Measurements from ENCODE around the gene ANXA9.
A peak's percentile ranks its signal among the peaks of the same experiment; 100 is the strongest.

ANXA9 gene

GRCh38 chr1:150974580-150975478, 7.3 kb upstream of the ANXA9 start, which contains the start of gene CERS2 (continued):
- TF ChIP-seq ZNF175 (tag by site-specific recombination; IDR thresholded peaks at IDR 0.05) = no peak
- TF ChIP-seq ZBTB26 (tag by site-specific recombination; optimal IDR thresholded peaks at IDR 0.05) = peak; percentile 34
- TF ChIP-seq SP2 (tag by site-specific recombination; IDR thresholded peaks at IDR 0.05) = peak; percentile 51; the same call in 1 of the 2 replicates

GRCh38 chr1:150976401-150976821, 5.7 kb upstream of the ANXA9 start:
- H3K36me3 ChIP-seq (ENCODE audit: control insufficient read depth in 2 of 2, insufficient read depth in 1 of 2, low read length in 2 of 2) = peaks cover 0 to 3% of the 10 kb centered on the region in 2 experiments; a peak in 1 of 3 replicates
- ChIA-PET POLR2A (interaction anchor here (0.7 to 1.3 kb wide), 4 partner anchors 9 to 678 kb away, joined by 3 to 6 read pairs (median 4); partner anchors contain the start of gene MINDY1), CTCF (interaction anchor here (1.1 to 7.2 kb wide), 4 partner anchors 10 to 30 kb away, joined by 5 to 65 read pairs (median 27); partner anchors contain the start of gene MINDY1)
- no peak overlapping the region for H3K27ac ChIP-seq (ENCODE audit: extremely low read depth, low read depth, low read length)
- H3K4me3 ChIP-seq (ENCODE audit: low read depth, low read length) = no peak overlapping the region
- no peak for TF ChIP-seq ZNF791 (tag by site-specific recombination; IDR thresholded peaks at IDR 0.05)
- no peak for TF ChIP-seq PRDM1 (tag by site-specific recombination; IDR thresholded peaks at IDR 0.05)
- TF ChIP-seq ZBTB20 (tag by site-specific recombination; IDR thresholded peaks at IDR 0.05) = peak; percentile 81
- no peak for TF ChIP-seq ZNF324 (tag by site-specific recombination; IDR thresholded peaks at IDR 0.05)
- H3K4me1 ChIP-seq (ENCODE audit: control insufficient read depth, insufficient read depth, low read length) = peaks cover 22% of the 10 kb centered on the region
- no peaks in the 10 kb centered on the region for H3K9me3 ChIP-seq (ENCODE audit: control insufficient read depth, insufficient read depth, low read depth, low read length)

- Histone ChIP-seq H3K4me1 (ENCODE audit: control insufficient read depth, insufficient read depth, low read length) (peaks cover 15% of the 10 kb centered on the region), H3K36me3 (ENCODE audit: control insufficient read depth in 2 of 2, insufficient read depth in 1 of 2, low read length in 2 of 2) (peaks cover 0 to 3% of the 10 kb centered on the region in 2 experiments; a peak in 1 of 3 replicates), H3K27ac (ENCODE audit: extremely low read depth, low read depth, low read length) (peak overlapping the region; percentile 20; the same call in 1 of the 2 replicates), H3K4me3 (ENCODE audit: low read depth, low read length) (no peak overlapping the region), H3K9me3 (ENCODE audit: control insufficient read depth, insufficient read depth, low read depth, low read length) (no peaks in the 10 kb centered on the region)
- ChIA-PET CTCF (interaction anchor here (0.9 to 7.2 kb wide), 7 partner anchors 9 to 83 kb away, joined by 3 to 65 read pairs (median 7); partner anchors contain the start of genes MINDY1 and MLLT11), POLR2A (interaction anchor here (0.9 to 1.3 kb wide), 2 partner anchors 9 to 29 kb away, joined by 4 to 6 read pairs; partner anchors contain the start of gene MINDY1)
- TF ChIP-seq HIC1 (tag by site-specific recombination; IDR thresholded peaks at IDR 0.05) = no peak
- TF ChIP-seq PRDM10 (tag by site-specific recombination; IDR thresholded peaks at IDR 0.05) = peak; percentile 69
- no peak for TF ChIP-seq WT1 (tag by site-specific recombination; IDR thresholded peaks at IDR 0.05)
- no peak for TF ChIP-seq ZBTB7A (tag by site-specific recombination; IDR thresholded peaks at IDR 0.05; ENCODE audit: low read depth)
- TF ChIP-seq ZNF302 (tag by site-specific recombination; IDR thresholded peaks at IDR 0.05; ENCODE audit: low read depth) = 0 out of 2 replicates have a peak, but pooled peaks have one; percentile 38
- no peak for TF ChIP-seq ZNF549 (tag by site-specific recombination; IDR thresholded peaks at IDR 0.05)
- TF ChIP-seq FEZF1 (tag by site-specific recombination; IDR thresholded peaks at IDR 0.05) = no peak
- no peak for TF ChIP-seq ZNF623 (tag by site-specific recombination; IDR thresholded peaks at IDR 0.05)
- no peak for TF ChIP-seq ZNF521 (tag by site-specific recombination; IDR thresholded peaks at IDR 0.05)
- TF ChIP-seq ZNF184 (tag by site-specific recombination; IDR thresholded peaks at IDR 0.05) = no peak
- no peak for TF ChIP-seq ELK4 (IDR thresholded peaks at IDR 0.05; ENCODE audit: borderline replicate concordance, low read depth, low read length)
- 0 out of 2 replicates have a peak, but pooled peaks have one; percentile 14 for TF ChIP-seq BCL11A (tag by site-specific recombination; IDR thresholded peaks at IDR 0.05; ENCODE audit: low read depth)
- no peak for TF ChIP-seq ZNF548 (tag by site-specific recombination; IDR thresholded peaks at IDR 0.05)
- no peak for TF ChIP-seq ZNF112 (tag by site-specific recombination; IDR thresholded peaks at IDR 0.05)
Measured at GRCh38 chr1:150976879-150977694, 5.0 kb upstream of the ANXA9 start.
